Measurements from ENCODE around the gene PIGV. TPM values are rescaled to one million over a fixed set of nuclear protein-coding genes. Genes with fewer than 3 reads are reported as not detected.
A peak's percentile ranks its signal among the peaks of the same experiment; 100 is the strongest.

The PIGV gene
- total RNA-seq, 4 donors from 2014 or later = 13.7 to 30.0 (median 15.5) TPM

DNA sequence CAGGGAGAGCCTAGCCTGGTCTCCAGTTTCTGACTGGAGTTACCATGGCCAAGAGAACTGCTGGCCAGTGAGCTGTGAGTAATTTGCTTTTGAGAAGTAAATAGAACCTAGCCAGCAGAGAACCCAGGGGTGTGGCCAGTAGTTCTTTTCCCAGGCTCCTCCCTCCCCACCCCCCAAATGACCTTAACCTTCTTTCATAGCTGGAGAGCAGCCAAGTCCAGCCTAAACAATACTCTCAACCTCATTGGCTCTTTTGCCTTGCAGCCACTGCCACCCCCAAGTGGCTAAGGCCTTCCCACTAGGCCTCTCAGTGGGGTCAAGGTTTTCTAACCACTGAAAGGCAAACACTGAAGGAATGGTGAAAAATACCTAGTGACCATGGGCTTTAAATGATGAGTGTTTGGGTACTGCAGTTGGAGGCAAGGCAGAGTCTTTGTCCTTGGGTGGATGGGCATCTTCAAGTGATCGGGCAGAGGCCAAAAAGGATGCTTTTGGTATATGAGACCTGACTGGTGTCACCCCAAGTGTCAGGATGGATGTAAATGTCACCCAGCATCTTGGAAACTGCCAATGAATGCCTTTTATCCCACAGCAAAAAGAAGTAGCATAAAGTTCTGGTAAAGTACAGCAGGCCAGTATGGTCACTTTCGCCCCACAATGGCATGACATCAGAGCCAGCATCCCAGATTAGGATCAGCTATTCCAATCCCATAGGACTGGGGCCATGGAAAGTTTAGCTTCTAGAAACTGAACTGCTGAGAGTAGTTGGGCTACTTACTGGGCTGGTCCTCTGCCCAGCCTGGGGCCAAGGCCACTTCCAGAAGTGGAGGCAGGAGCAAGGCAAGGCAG is 3.5 kb upstream of the PIGV start:
- Histone ChIP-seq H3K4me3 (no peak overlapping the region), H3K36me3 (peaks cover 0 to 23% of the 10 kb centered on the region in 2 donors), H3K9me3 (no peaks in the 10 kb centered on the region), H3K27ac (peak overlapping the region; percentile 60 to 99 (median 88)), H3K4me1 (peaks cover 10 to 64% (median 32%) of the 10 kb centered on the region in 3 donors), H3K27me3 (no peaks in the 10 kb centered on the region)
- ATAC-seq = peak; percentile 50
- 50% methylated on average over 1 of the region's 2 CpGs; no CpG with 5 or more reads in 1 of the 2 donors for WGBS, 2 donors (ENCODE audit: low coverage in 1 of 2)
- TF ChIP-seq POLR2AphosphoS5 (IDR thresholded peaks at IDR 0.05) (peak; percentile 47), POLR2A (IDR thresholded peaks at IDR 0.05) (no peak)
- TF ChIP-seq, protein P1, sequence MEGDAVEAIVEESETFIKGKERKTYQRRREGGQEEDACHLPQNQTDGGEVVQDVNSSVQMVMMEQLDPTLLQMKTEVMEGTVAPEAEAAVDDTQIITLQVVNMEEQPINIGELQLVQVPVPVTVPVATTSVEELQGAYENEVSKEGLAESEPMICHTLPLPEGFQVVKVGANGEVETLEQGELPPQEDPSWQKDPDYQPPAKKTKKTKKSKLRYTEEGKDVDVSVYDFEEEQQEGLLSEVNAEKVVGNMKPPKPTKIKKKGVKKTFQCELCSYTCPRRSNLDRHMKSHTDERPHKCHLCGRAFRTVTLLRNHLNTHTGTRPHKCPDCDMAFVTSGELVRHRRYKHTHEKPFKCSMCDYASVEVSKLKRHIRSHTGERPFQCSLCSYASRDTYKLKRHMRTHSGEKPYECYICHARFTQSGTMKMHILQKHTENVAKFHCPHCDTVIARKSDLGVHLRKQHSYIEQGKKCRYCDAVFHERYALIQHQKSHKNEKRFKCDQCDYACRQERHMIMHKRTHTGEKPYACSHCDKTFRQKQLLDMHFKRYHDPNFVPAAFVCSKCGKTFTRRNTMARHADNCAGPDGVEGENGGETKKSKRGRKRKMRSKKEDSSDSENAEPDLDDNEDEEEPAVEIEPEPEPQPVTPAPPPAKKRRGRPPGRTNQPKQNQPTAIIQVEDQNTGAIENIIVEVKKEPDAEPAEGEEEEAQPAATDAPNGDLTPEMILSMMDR (IDR thresholded peaks at IDR 0.05) = peak in 1 of 4 experiments; percentile 28

DNA sequence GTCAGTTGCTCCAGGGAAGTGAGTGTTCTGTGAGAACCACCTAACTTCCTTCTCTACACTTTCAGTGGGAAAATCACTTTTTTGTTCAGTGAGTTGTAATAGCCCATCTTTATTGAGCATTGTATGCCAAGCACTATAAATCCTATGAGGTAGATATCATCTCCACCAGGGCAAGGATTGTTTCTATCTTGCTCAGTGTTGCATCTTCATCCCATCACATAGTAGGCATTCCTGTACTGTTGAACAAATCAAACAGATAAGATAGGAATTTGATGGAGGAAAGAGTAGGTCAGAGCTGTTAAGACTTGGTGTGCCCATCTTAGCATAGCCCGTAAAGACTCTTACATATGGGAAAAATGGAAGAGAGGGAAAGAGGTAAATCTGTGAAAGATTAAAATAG is 2.9 kb upstream of the PIGV start:
- no peak for ATAC-seq
- Histone ChIP-seq H3K9me3 (no peaks in the 10 kb centered on the region), H3K4me1 (peaks cover 10 to 70% (median 32%) of the 10 kb centered on the region in 3 donors), H3K36me3 (peaks cover 0 to 17% of the 10 kb centered on the region in 2 donors), H3K27me3 (no peaks in the 10 kb centered on the region), H3K4me3 (no peak overlapping the region), H3K27ac (peak overlapping the region; percentile 60 to 99 (median 88))
- no peak for TF ChIP-seq POLR2AphosphoS5 (IDR thresholded peaks at IDR 0.05)
- no peak for TF ChIP-seq POLR2A (IDR thresholded peaks at IDR 0.05)
- TF ChIP-seq, protein P1 (IDR thresholded peaks at IDR 0.05) = no peak
- TF ChIP-seq EP300 (IDR thresholded peaks at IDR 0.05) = no peak
- WGBS, 2 donors (ENCODE audit: low coverage in 1 of 2) = 83 to 88% methylated on average over 1 of the region's 1 CpG

DNA sequence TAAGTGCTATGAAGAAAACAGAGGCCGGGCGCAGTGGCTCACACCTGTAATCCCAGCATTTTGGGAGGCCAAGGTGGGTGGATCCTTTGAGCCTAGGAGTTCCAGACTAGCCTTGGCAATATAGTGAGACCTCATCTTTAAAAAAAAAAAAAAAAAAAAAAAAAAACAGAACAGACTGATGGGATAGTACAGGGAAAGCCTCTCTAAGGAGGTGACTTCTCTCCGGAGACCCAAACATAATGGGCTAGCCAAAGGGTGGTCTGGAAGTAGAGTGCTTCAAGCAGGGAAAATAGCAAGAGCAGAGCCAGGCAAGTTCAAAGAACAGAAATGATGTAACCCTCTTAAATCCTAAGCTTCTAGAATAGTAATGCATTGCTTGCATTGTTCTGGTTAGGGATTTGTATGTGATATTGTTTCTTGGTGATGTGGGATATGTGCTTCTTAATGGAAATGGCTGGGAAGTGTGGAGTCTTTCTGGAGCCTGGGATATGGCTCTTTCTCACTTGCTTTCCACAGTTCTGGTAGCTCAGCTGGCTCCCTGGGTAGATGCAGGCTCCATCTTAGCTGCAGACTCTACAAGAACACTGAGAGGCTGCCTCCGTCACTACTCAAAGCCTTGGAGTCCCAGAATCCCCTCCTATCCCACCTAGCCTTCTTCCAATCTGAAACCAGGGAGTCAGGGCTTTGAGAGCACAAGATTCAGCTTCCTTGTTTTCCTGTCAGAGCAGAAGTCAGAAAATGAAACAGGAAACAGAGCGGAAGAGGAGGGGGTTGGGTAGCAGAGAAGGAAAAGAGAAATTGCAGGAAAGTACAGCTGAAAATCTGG is 1.9 kb upstream of the PIGV start:
- H3K9me3 ChIP-seq = no peaks in the 10 kb centered on the region
- H3K27me3 ChIP-seq = no peaks in the 10 kb centered on the region
- H3K4me1 ChIP-seq = peaks cover 10 to 79% (median 32%) of the 10 kb centered on the region in 3 donors
- no peak for ATAC-seq
- peak overlapping the region in 1 of 2 donors; percentile 5 for H3K4me3 ChIP-seq
- peak overlapping the region; percentile 99 to 100 (median 100) for H3K27ac ChIP-seq
- WGBS, 2 donors (ENCODE audit: low coverage in 1 of 2) = 68 to 100% methylated on average over 1 to 4 of the region's 5 CpGs
- TF ChIP-seq POLR2A (IDR thresholded peaks at IDR 0.05) (no peak), POLR2AphosphoS5 (IDR thresholded peaks at IDR 0.05) (no peak), EP300 (IDR thresholded peaks at IDR 0.05) (no peak)
- TF ChIP-seq, protein P1 (IDR thresholded peaks at IDR 0.05) = no peak
- H3K36me3 ChIP-seq = peaks cover 0 to 11% of the 10 kb centered on the region in 2 donors

DNA sequence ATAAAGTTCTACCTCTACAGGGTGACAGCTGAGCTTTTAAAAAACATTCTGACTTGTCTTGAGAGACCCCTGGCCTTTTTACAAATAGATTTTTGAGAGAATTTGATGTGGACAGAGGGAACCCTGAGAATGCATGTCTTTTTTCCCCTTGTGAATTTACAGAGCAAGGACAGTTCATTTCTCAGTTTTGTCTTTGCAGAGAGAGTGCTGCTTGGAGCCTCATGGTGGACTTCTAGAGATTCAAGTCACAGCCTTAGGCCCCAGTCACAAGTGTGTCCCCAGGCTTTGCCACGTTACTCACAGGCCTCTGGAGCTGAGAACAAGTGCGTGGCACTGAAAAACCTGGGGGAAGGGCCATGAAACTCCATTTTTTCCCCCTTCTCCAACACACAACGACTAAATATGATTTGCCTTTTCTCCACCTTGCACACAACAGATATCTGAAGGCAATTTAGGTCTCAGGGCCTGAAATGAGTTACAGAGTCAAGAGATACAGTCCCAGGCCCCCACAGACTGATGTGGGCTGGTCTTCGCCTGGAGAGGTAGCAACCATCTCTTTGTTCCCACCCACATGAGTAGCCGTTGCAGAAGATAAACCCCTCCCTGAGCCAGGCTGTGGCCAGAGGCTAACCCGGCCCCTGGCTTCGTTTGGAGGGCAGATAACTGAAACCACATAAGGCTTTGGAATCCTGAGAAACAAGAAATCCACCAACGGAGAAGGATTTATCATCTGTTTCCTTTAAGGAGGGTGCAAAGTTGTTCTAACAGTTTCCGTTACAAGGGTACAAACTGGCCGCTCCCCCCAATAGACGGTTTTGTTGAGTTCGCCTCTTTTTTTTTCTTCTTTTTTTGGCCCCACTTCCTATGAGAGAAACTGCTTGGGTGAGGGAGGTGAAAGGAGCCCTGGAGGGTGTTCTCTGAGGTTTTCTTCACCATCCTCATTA is 1.0 kb upstream of the PIGV start:
- TF ChIP-seq, protein P1 (IDR thresholded peaks at IDR 0.05) = no peak
- peak; percentile 77 for TF ChIP-seq POLR2AphosphoS5 (IDR thresholded peaks at IDR 0.05)
- no peak for TF ChIP-seq EP300 (IDR thresholded peaks at IDR 0.05)
- peak in 1 of 2 donors; percentile 46 for TF ChIP-seq POLR2A (IDR thresholded peaks at IDR 0.05)
- Histone ChIP-seq H3K27ac (peak overlapping the region; percentile 99 to 100 (median 100)), H3K36me3 (peaks cover 0 to 13% of the 10 kb centered on the region in 2 donors), H3K4me3 (peak overlapping the region; percentile 85 to 98), H3K27me3 (no peaks in the 10 kb centered on the region), H3K9me3 (no peaks in the 10 kb centered on the region), H3K4me1 (peaks cover 10 to 85% (median 32%) of the 10 kb centered on the region in 3 donors)
- WGBS, 2 donors (ENCODE audit: low coverage in 1 of 2) = 0% methylated on average over 5 to 6 of the region's 12 CpGs
- ATAC-seq = peak; percentile 57
